Measurements from ENCODE around the gene NNMT. TPM values are rescaled to one million over a fixed set of nuclear protein-coding genes. Genes with fewer than 3 reads are reported as not detected.

The NNMT gene
- total and polyA plus RNA-seq, 2 donors (not counting 3 experiments of a cell fraction or from before 2014, with no cell fraction given), result 330 to 454 TPM

DNA sequence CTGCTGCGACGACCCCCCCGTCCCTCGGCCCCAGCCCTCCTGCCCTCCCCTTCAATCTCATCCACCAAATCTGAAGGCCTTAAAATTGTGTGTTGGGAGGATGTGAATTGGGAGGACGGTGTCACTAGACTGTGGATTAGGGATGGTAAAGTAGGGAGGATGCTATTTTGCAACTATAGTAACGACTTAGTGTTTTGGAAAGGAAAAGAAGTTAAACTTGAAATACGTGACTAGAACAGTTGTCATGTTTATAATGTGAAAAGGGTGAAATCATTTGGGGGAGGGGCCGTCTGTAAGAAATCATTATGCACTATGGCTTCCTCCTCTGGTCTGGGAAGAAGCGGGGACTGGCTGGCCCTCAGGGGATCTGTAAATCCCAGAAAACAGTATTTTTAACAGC lies 43.4 kb upstream of the NNMT start:
- Histone ChIP-seq H3K36me3 (ENCODE audit: control insufficient read depth in 2 of 2, extremely low read depth in 1 of 2, insufficient read depth in 2 of 2, low read length in 2 of 2) (peaks cover 0 to 12% of the 10 kb centered on the region in 2 experiments), H3K9me1 (replicated peaks; ENCODE audit: control insufficient read depth, extremely low read depth, insufficient read depth, low read length) (no peaks in the 10 kb centered on the region), H3K9me3 (replicated peaks; ENCODE audit: control insufficient read depth, insufficient read depth, low read length) (no peaks in the 10 kb centered on the region), H3K4me3 (replicated peaks in 1 of 3; ENCODE audit: insufficient read depth in 1 of 3, low read depth in 1 of 3, low read length in 3 of 3) (no peak overlapping the region), H4K20me1 (replicated peaks; ENCODE audit: control insufficient read depth, extremely low read depth, insufficient read depth, low read length) (no peaks in the 10 kb centered on the region), H2AFZ (ENCODE audit: low read depth, low read length) (no peak overlapping the region), H3K27me3 (ENCODE audit: control insufficient read depth in 2 of 2, insufficient read depth in 2 of 2, low read length in 2 of 2) (no peaks in the 10 kb centered on the region), H3K4me1 (ENCODE audit: control insufficient read depth, extremely low read depth, insufficient read depth, low read length) (no peaks in the 10 kb centered on the region), H3K79me2 (ENCODE audit: control insufficient read depth, insufficient read depth, low read length) (no peaks in the 10 kb centered on the region), H3K4me2 (ENCODE audit: insufficient read depth, low read length) (no peak overlapping the region), H3K9ac (replicated peaks; ENCODE audit: extremely low read depth, insufficient read depth, low read length) (no peak overlapping the region), H3K27ac (ENCODE audit: insufficient read depth, low read depth, low read length) (no peak overlapping the region)
- CTCF ChIA-PET, result interaction anchor here (0.7 to 1.6 kb wide), 2 partner anchors 59 to 192 kb away, joined by 3 read pairs; no protein-coding TSS in a partner anchor
- intact Hi-C loops (cut with micrococcal nuclease), result no loop called here
- POLR2A ChIA-PET, result no interaction called here
- dilution Hi-C loops (cut with MboI; ENCODE audit: extremely low pct_ligation_motif_present, low sequenced_read_pairs), result loop anchor here (25.0 kb wide), 1 partner anchor 215 kb away; no protein-coding TSS in a partner anchor
- TF ChIP-seq EZH2 (IDR thresholded peaks at IDR 0.05; ENCODE audit: borderline replicate concordance, low read depth, low read length, severe bottlenecking), result no peak
- no peak for TF ChIP-seq CTCF (IDR thresholded peaks at IDR 0.05; ENCODE audit: extremely low read depth in 1 of 2, insufficient read depth in 1 of 2, low read depth in 1 of 2, low read length in 2 of 2)
- TF ChIP-seq, protein P1, sequence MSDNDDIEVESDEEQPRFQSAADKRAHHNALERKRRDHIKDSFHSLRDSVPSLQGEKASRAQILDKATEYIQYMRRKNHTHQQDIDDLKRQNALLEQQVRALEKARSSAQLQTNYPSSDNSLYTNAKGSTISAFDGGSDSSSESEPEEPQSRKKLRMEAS (IDR thresholded peaks at IDR 0.05; ENCODE audit: insufficient read depth, insufficient read length), result no peak
- TF ChIP-seq POLR2AphosphoS5 (IDR thresholded peaks at IDR 0.05; ENCODE audit: insufficient read depth, low read depth, low read length), result no peak
- no peak for TF ChIP-seq MYC (IDR thresholded peaks at IDR 0.05; ENCODE audit: low read depth, low read length)
- no peak for TF ChIP-seq GATA2 (IDR thresholded peaks at IDR 0.05; ENCODE audit: insufficient read depth, insufficient read length, low read depth, low read length)
- TF ChIP-seq FOS (IDR thresholded peaks at IDR 0.05; ENCODE audit: borderline replicate concordance, insufficient read depth, low read length), result no peak
- no peak for TF ChIP-seq JUN (IDR thresholded peaks at IDR 0.05; ENCODE audit: borderline replicate concordance, insufficient read depth, insufficient read length, low read depth)
- TF ChIP-seq POLR2A (IDR thresholded peaks at IDR 0.05; ENCODE audit: low read depth, low read length), result no peak
- DNase-seq (ENCODE audit: low read depth, low spot score), result no peak
- no TSS peak for BruUV-seq (replicated peaks)
- FAIRE-seq, result no peak

Measured in endothelial cell of umbilical vein (primary cell).